Activated T-helper 2 cell treated with anti-CD3 and anti-CD28 coated beads, Interferon-gamma antibody, Interleukin-2, Interleukin-4, amounts not matched to agents 10 μg/mL and 5 μg/mL and 100 μg/mL, durations not matched to agents 14 hours and 24 hours and 36 hours (primary cell): ENCODE results near the gene SDR42E1. TPM values are rescaled to one million over a fixed set of nuclear protein-coding genes. Genes with fewer than 3 reads are reported as not detected.
"Not testable (repeated sequence)": the region's sequence is repeated elsewhere in the genome, so short reads cannot be mapped to it uniquely, and the experiment has no call there.

Experiments
- DNase-seq: peaks from one replicate; pipeline ENCODE4 v3.0.0; 2021; ENCODE audit warnings: low spot score
- H3K27ac Mint-ChIP-seq: one replicate; pipeline ENCODE4 v1.8.0; 2021; ENCODE audit warnings: mixed read lengths
- H3K27me3 Mint-ChIP-seq: one replicate; pipeline ENCODE4 v1.8.0; 2021; ENCODE audit warnings: low read depth, mixed read lengths
- H3K36me3 Mint-ChIP-seq: one replicate; pipeline ENCODE4 v1.8.0; 2021; ENCODE audit warnings: low read depth, mixed read lengths
- H3K4me1 Mint-ChIP-seq: one replicate; pipeline ENCODE4 v1.8.0; 2021; ENCODE audit warnings: low read depth, mixed read lengths
- H3K4me3 Mint-ChIP-seq: one replicate; pipeline ENCODE4 v1.8.0; 2021; ENCODE audit warnings: low read depth, mild to moderate bottlenecking, moderate library complexity, mixed read lengths
- H3K9me3 Mint-ChIP-seq: one replicate; pipeline ENCODE4 v1.8.0; 2021; ENCODE audit warnings: mixed read lengths
- intact Hi-C: fragments of 100-400 bp; cut with micrococcal nuclease; formaldehyde crosslinking; loops from one replicate; pipeline ENCODE4 v1.15.1; 2023
- total RNA-seq: library from RNA; stranded (reverse); gene quantifications from 2 replicates; pipeline ENCODE4 v1.2.3, GENCODE V29; 2022

The SDR42E1 gene
- total RNA-seq, 1 donor from 2014 or later, result 3.9 TPM

- H3K4me1 Mint-ChIP-seq, intact Hi-C loops, DNase-seq, H3K4me3 Mint-ChIP-seq, H3K36me3 Mint-ChIP-seq, H3K27ac Mint-ChIP-seq, H3K27me3 Mint-ChIP-seq: not testable (repeated sequence)
- peaks cover 11% of the 10 kb centered on the region for H3K9me3 Mint-ChIP-seq
Measured at GRCh38 chr16:81977335-81977942, 33.8 kb downstream of the SDR42E1 start.

GRCh38 chr16:81975637-81976036 is 35.6 kb downstream of the SDR42E1 start:
- Mint-ChIP-seq H3K9me3 (peaks cover 23% of the 10 kb centered on the region), H3K36me3 (no peaks in the 10 kb centered on the region), H3K4me3 (no peak overlapping the region), H3K4me1 (no peaks in the 10 kb centered on the region), H3K27ac (no peak overlapping the region), H3K27me3 (peaks cover 2% of the 10 kb centered on the region)
- intact Hi-C loops, result no loop called here
- DNase-seq, result no peak

- Mint-ChIP-seq H3K4me3 (no peak overlapping the region), H3K4me1 (no peaks in the 10 kb centered on the region), H3K27me3 (peaks cover 3% of the 10 kb centered on the region), H3K36me3 (no peaks in the 10 kb centered on the region), H3K9me3 (peaks cover 25% of the 10 kb centered on the region), H3K27ac (no peak overlapping the region)
- intact Hi-C loops, result no loop called here
- DNase-seq, result no peak
Measured at GRCh38 chr16:81973737-81974136, 37.5 kb downstream of the SDR42E1 start.

GRCh38 chr16:81971853-81972252 is 39.4 kb downstream of the SDR42E1 start:
- Mint-ChIP-seq H3K27me3 (peaks cover 3% of the 10 kb centered on the region), H3K9me3 (peaks cover 21% of the 10 kb centered on the region), H3K4me1 (no peaks in the 10 kb centered on the region), H3K27ac (no peak overlapping the region), H3K36me3 (no peaks in the 10 kb centered on the region), H3K4me3 (no peak overlapping the region)
- no peak for DNase-seq
- intact Hi-C loops, result no loop called here

GRCh38 chr16:81967358-81967757 is 43.9 kb downstream of the SDR42E1 start:
- intact Hi-C loops, result no loop called here
- DNase-seq, result no peak
- Mint-ChIP-seq H3K4me1 (no peaks in the 10 kb centered on the region), H3K27me3 (peaks cover 6% of the 10 kb centered on the region), H3K27ac (no peak overlapping the region), H3K36me3 (no peaks in the 10 kb centered on the region), H3K4me3 (no peak overlapping the region), H3K9me3 (peaks cover 14% of the 10 kb centered on the region)

- H3K4me3 Mint-ChIP-seq, result no peak overlapping the region
- no peaks in the 10 kb centered on the region for H3K4me1 Mint-ChIP-seq
- no peak for DNase-seq
- no peak overlapping the region for H3K27ac Mint-ChIP-seq
- H3K27me3 Mint-ChIP-seq, result peaks cover 3% of the 10 kb centered on the region
- no peaks in the 10 kb centered on the region for H3K36me3 Mint-ChIP-seq
- intact Hi-C loops, result no loop called here
- H3K9me3 Mint-ChIP-seq, result no peaks in the 10 kb centered on the region
Measured at GRCh38 chr16:81964808-81965207, 46.5 kb downstream of the SDR42E1 start.

GRCh38 chr16:81956213-81956948 is 54.9 kb downstream of the SDR42E1 start:
- no peak for DNase-seq
- Mint-ChIP-seq H3K36me3 (no peaks in the 10 kb centered on the region), H3K27me3 (no peaks in the 10 kb centered on the region), H3K4me1 (no peaks in the 10 kb centered on the region), H3K4me3 (no peak overlapping the region), H3K9me3 (peaks cover 3% of the 10 kb centered on the region), H3K27ac (no peak overlapping the region)
- intact Hi-C loops, result no loop called here

GRCh38 chr16:81951564-81951963 is 59.7 kb downstream of the SDR42E1 start:
- Mint-ChIP-seq H3K36me3 (no peaks in the 10 kb centered on the region), H3K27me3 (no peaks in the 10 kb centered on the region), H3K4me1 (no peaks in the 10 kb centered on the region), H3K27ac (no peak overlapping the region), H3K9me3 (peaks cover 6% of the 10 kb centered on the region), H3K4me3 (no peak overlapping the region)
- no peak for DNase-seq
- intact Hi-C loops, result no loop called here

- peaks cover 1% of the 10 kb centered on the region for H3K9me3 Mint-ChIP-seq
- intact Hi-C loops, result no loop called here
- no peaks in the 10 kb centered on the region for H3K36me3 Mint-ChIP-seq
- H3K4me3 Mint-ChIP-seq, result no peak overlapping the region
- no peaks in the 10 kb centered on the region for H3K27me3 Mint-ChIP-seq
- no peak for DNase-seq
- no peak overlapping the region for H3K27ac Mint-ChIP-seq
- no peaks in the 10 kb centered on the region for H3K4me1 Mint-ChIP-seq
Measured at GRCh38 chr16:81946206-81946605, 65.1 kb downstream of the SDR42E1 start.

- DNase-seq, result no peak
- Mint-ChIP-seq H3K27ac (no peak overlapping the region), H3K4me1 (no peaks in the 10 kb centered on the region), H3K36me3 (no peaks in the 10 kb centered on the region), H3K9me3 (no peaks in the 10 kb centered on the region), H3K27me3 (no peaks in the 10 kb centered on the region), H3K4me3 (no peak overlapping the region)
- intact Hi-C loops, result no loop called here
Measured at GRCh38 chr16:81945665-81946064, 65.6 kb downstream of the SDR42E1 start.

- no peak for DNase-seq
- Mint-ChIP-seq H3K4me1 (no peaks in the 10 kb centered on the region), H3K4me3 (no peak overlapping the region), H3K27ac (no peak overlapping the region), H3K9me3 (no peaks in the 10 kb centered on the region), H3K36me3 (no peaks in the 10 kb centered on the region), H3K27me3 (no peaks in the 10 kb centered on the region)
- intact Hi-C loops, result no loop called here
Measured at GRCh38 chr16:81942007-81942601, 69.2 kb downstream of the SDR42E1 start.

- Mint-ChIP-seq H3K27ac (no peak overlapping the region), H3K36me3 (no peaks in the 10 kb centered on the region), H3K4me1 (no peaks in the 10 kb centered on the region), H3K4me3 (no peak overlapping the region), H3K9me3 (no peaks in the 10 kb centered on the region), H3K27me3 (no peaks in the 10 kb centered on the region)
- DNase-seq, result no peak
- intact Hi-C loops, result loop anchor here (1.0 kb wide), 1 partner anchor 289 kb away; no protein-coding TSS in a partner anchor
Measured at GRCh38 chr16:81940781-81941560, 70.3 kb downstream of the SDR42E1 start.
